Fibroblast of skin of back (primary cell): ENCODE results near the gene KCNN4.
"Not testable (repeated sequence)": the region's sequence is repeated elsewhere in the genome, so short reads cannot be mapped to it uniquely, and the experiment has no call there.

Experiments used
- DNase-seq: peaks from one replicate; pipeline ENCODE4 v3.0.0-alpha.2; 2013

KCNN4 gene

GRCh38 chr19:43774103-43774939 is 6.5 kb downstream of the KCNN4 start:
- peak; percentile 69 for DNase-seq

GRCh38 chr19:43773725-43774102 is 7.1 kb downstream of the KCNN4 start:
- DNase-seq = no peak

- DNase-seq = no peak
Measured at GRCh38 chr19:43769256-43769655, 11.5 kb downstream of the KCNN4 start.

- no peak for DNase-seq
Measured at GRCh38 chr19:43768273-43769050, 12.3 kb downstream of the KCNN4 start.

- DNase-seq = no peak
Measured at GRCh38 chr19:43767818-43768217, 13.0 kb downstream of the KCNN4 start.

GRCh38 chr19:43767316-43767715 is 13.5 kb downstream of the KCNN4 start:
- no peak for DNase-seq

- no peak for DNase-seq
Measured at GRCh38 chr19:43766755-43767043, 14.1 kb downstream of the KCNN4 start.

- DNase-seq = peak; percentile 99
Measured at GRCh38 chr19:43765109-43765876, 15.5 kb downstream of the KCNN4 start.

- DNase-seq = not testable (repeated sequence)
Measured at GRCh38 chr19:43764684-43765083, 16.1 kb downstream of the KCNN4 start.

GRCh38 chr19:43763473-43763939 is 17.3 kb downstream of the KCNN4 start:
- peak; percentile 36 for DNase-seq

- no peak for DNase-seq
Measured at GRCh38 chr19:43762814-43763213, 18.0 kb downstream of the KCNN4 start.

- DNase-seq = peak; percentile 90
Measured at GRCh38 chr19:43760941-43761340, 19.8 kb downstream of the KCNN4 start.

- peak; percentile 90 for DNase-seq
Measured at GRCh38 chr19:43759515-43759914, 21.3 kb downstream of the KCNN4 start.

GRCh38 chr19:43755256-43755801 is 25.4 kb downstream of the KCNN4 start:
- peak; percentile 76 for DNase-seq

GRCh38 chr19:43754503-43755255 is 26.1 kb downstream of the KCNN4 start, which contains the start of gene SMG9:
Gene SMG9 (minus strand): TSS chr19:43754962. CDS start chr19:43750741, 4,221 bp downstream.
- peak; percentile 97 for DNase-seq

- no peak for DNase-seq
Measured at GRCh38 chr19:43754253-43754502, 26.6 kb downstream of the KCNN4 start.

- DNase-seq = no peak
Measured at GRCh38 chr19:43752287-43752875, 28.4 kb downstream of the KCNN4 start.

GRCh38 chr19:43751466-43752220 is 29.1 kb downstream of the KCNN4 start:
- peak; percentile 56 for DNase-seq

- no peak for DNase-seq
Measured at GRCh38 chr19:43749898-43750297, 30.9 kb downstream of the KCNN4 start.

- no peak for DNase-seq
Measured at GRCh38 chr19:43749152-43749551, 31.6 kb downstream of the KCNN4 start.

GRCh38 chr19:43748685-43749084 is 32.1 kb downstream of the KCNN4 start:
- no peak for DNase-seq
